CD4-positive, alpha-beta T cell (primary cell): ENCODE data around the gene LEFTY1. TPM values are rescaled to one million over a fixed set of nuclear protein-coding genes. Genes with fewer than 3 reads are reported as not detected.
A peak's percentile ranks its signal among the peaks of the same experiment; 100 is the strongest.

Experiments used
- ATAC-seq: fragments of 200-7000 bp; cut with Tn5 transposase; one replicate; pipeline ENCODE4 v1.10.0; 2022; ENCODE audit warnings: mild to moderate bottlenecking; ENCODE audit not compliant: poor library complexity
- CTCF ChIA-PET: fragments of 350-600 bp; sonication (Branson Sonifier 250); formaldehyde crosslinking; loops from one replicate; lab custom pipeline; 2021; ENCODE audit warnings: antibody characterized with exemption, inconsistent platforms; lab: Charles Lee
- POLR2A ChIA-PET: fragments of 350-600 bp; sonication (Branson Sonifier 250); formaldehyde crosslinking; loops from one replicate; lab custom pipeline; 2021; ENCODE audit warnings: antibody characterized with exemption, inconsistent platforms; lab: Charles Lee
- DNase-seq, 14 experiments: peaks; one replicate each; pipeline ENCODE4 v3.0.0-alpha.2; 2013 to 2020; ENCODE audit warnings: mixed read lengths in 2 of 14
- H3K27ac ChIP-seq, 2 donors: one replicate each; pipeline versions ENCODE4 v1.5.1 to v1.7.0; 2013; ENCODE audit warnings: low read length in 2 of 2, low read depth in 1 of 2, mild to moderate bottlenecking in 1 of 2
- H3K27me3 ChIP-seq, 2 experiments: 1 replicate in 1 of 2; 2 replicates in 1 of 2; pipeline versions ENCODE4 v1.6.1 to v1.7.0; 2013; ENCODE audit warnings: low read length in 2 of 2, control low read depth in 1 of 2, mild to moderate bottlenecking in 1 of 2, moderate library complexity in 1 of 2; ENCODE audit not compliant: insufficient read depth in 2 of 2, control insufficient read depth in 1 of 2
- H3K36me3 ChIP-seq: one replicate; pipeline ENCODE4 v1.6.1; 2013; ENCODE audit warnings: low read length, control low read depth; ENCODE audit not compliant: insufficient read depth
- H3K4me1 ChIP-seq: one replicate; pipeline ENCODE4 v1.6.1; 2013; ENCODE audit warnings: low read length, control low read depth; ENCODE audit not compliant: insufficient read depth
- H3K4me3 ChIP-seq: one replicate; pipeline ENCODE4 v1.5.1; 2013; ENCODE audit warnings: mild to moderate bottlenecking, low read length, moderate library complexity
- H3K9me3 ChIP-seq, 2 experiments: 1 replicate in 1 of 2; 2 replicates in 1 of 2; pipeline versions ENCODE4 v1.6.1 to v1.7.0; 2013; ENCODE audit warnings: low read length in 2 of 2, mild to moderate bottlenecking in 2 of 2, control low read depth in 1 of 2, moderate library complexity in 1 of 2; ENCODE audit not compliant: control insufficient read depth in 1 of 2, insufficient read depth in 1 of 2
- H3K27ac Mint-ChIP-seq: one replicate; pipeline ENCODE4 v1.8.0; 2020; ENCODE audit warnings: mixed read lengths
- H3K27me3 Mint-ChIP-seq: one replicate; pipeline ENCODE4 v1.8.0; 2021; ENCODE audit warnings: mixed read lengths
- H3K36me3 Mint-ChIP-seq: one replicate; pipeline ENCODE4 v1.8.0; 2021; ENCODE audit warnings: low read depth, mixed read lengths
- H3K4me1 Mint-ChIP-seq: one replicate; pipeline ENCODE4 v1.8.0; 2021; ENCODE audit warnings: low read depth, mixed read lengths
- H3K4me3 Mint-ChIP-seq: one replicate; pipeline ENCODE4 v1.8.0; 2020; ENCODE audit warnings: mild to moderate bottlenecking, mixed read lengths
- H3K9me3 Mint-ChIP-seq: one replicate; pipeline ENCODE4 v1.8.0; 2020; ENCODE audit warnings: mixed read lengths
- intact Hi-C, 2 experiments: fragments of 100-400 bp; cut with DNase I in 1 of 2; cut with micrococcal nuclease in 1 of 2; formaldehyde crosslinking; loops; one replicate each; pipeline versions ENCODE4 v1.15.1 to v1.9.0; 2023 to 2025; cut with DNase I, micrococcal nuclease
- total RNA-seq, 174 experiments: library from RNA in 2 of 174; stranded (reverse) in 2 of 174; gene quantifications; one replicate each; pipeline ENCODE4 v1.2.3 and lab custom pipeline; 2021 to 2026
- TF ChIP-seq, protein P1 (sequence below): fragments of 200-600 bp; IDR thresholded peaks from one replicate; pipeline ENCODE4 v1.8.0; 2022; ENCODE audit warnings: antibody characterized with exemption, mild to moderate bottlenecking

Gene LEFTY1
- total RNA-seq, 2 experiments from 2014 or later = not detected

GRCh38 chr1:225914947-225915346, 26.0 kb upstream of the LEFTY1 start:
- TF ChIP-seq, protein P1, sequence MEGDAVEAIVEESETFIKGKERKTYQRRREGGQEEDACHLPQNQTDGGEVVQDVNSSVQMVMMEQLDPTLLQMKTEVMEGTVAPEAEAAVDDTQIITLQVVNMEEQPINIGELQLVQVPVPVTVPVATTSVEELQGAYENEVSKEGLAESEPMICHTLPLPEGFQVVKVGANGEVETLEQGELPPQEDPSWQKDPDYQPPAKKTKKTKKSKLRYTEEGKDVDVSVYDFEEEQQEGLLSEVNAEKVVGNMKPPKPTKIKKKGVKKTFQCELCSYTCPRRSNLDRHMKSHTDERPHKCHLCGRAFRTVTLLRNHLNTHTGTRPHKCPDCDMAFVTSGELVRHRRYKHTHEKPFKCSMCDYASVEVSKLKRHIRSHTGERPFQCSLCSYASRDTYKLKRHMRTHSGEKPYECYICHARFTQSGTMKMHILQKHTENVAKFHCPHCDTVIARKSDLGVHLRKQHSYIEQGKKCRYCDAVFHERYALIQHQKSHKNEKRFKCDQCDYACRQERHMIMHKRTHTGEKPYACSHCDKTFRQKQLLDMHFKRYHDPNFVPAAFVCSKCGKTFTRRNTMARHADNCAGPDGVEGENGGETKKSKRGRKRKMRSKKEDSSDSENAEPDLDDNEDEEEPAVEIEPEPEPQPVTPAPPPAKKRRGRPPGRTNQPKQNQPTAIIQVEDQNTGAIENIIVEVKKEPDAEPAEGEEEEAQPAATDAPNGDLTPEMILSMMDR = no peak
- POLR2A ChIA-PET = interaction anchor here (1.2 kb wide), 1 partner anchor 32 kb away, joined by 3 read pairs; no protein-coding TSS in a partner anchor
- H3K27ac ChIP-seq = no peak overlapping the region
- intact Hi-C loops = loop anchor here in 1 of 2 experiments (5.0 to 10.0 kb wide), 3 partner anchors 60 to 363 kb away; partner anchors contain the start of gene SRP9
- no peak for ATAC-seq
- no peaks in the 10 kb centered on the region for H3K27me3 ChIP-seq
- H3K4me1 ChIP-seq = peaks cover 28% of the 10 kb centered on the region
- CTCF ChIA-PET = no interaction called here
- Mint-ChIP-seq H3K4me1 (peaks cover 43% of the 10 kb centered on the region), H3K36me3 (peaks cover 37% of the 10 kb centered on the region), H3K27ac (peak overlapping the region; percentile 15), H3K9me3 (no peaks in the 10 kb centered on the region), H3K27me3 (no peaks in the 10 kb centered on the region), H3K4me3 (no peak overlapping the region)
- no peak for DNase-seq
- peaks cover 34% of the 10 kb centered on the region for H3K36me3 ChIP-seq
- H3K4me3 ChIP-seq = no peak overlapping the region
- no peaks in the 10 kb centered on the region for H3K9me3 ChIP-seq

- H3K9me3 ChIP-seq = no peaks in the 10 kb centered on the region
- ATAC-seq (no peak), DNase-seq (no peak)
- H3K4me1 Mint-ChIP-seq = peaks cover 43% of the 10 kb centered on the region
- intact Hi-C loops = loop anchor here in 1 of 2 experiments (5.0 to 10.0 kb wide), 3 partner anchors 60 to 362 kb away; partner anchors contain the start of gene SRP9
- TF ChIP-seq, protein P1 = no peak
- peaks cover 31% of the 10 kb centered on the region for H3K36me3 Mint-ChIP-seq
- peaks cover 28% of the 10 kb centered on the region for H3K4me1 ChIP-seq
- no peak overlapping the region for H3K4me3 Mint-ChIP-seq
- no peak overlapping the region for H3K27ac Mint-ChIP-seq
- no peak overlapping the region for H3K27ac ChIP-seq
- CTCF ChIA-PET = no interaction called here
- H3K4me3 ChIP-seq = no peak overlapping the region
- H3K27me3 ChIP-seq = no peaks in the 10 kb centered on the region
- peaks cover 28% of the 10 kb centered on the region for H3K36me3 ChIP-seq
- H3K27me3 Mint-ChIP-seq = no peaks in the 10 kb centered on the region
- H3K9me3 Mint-ChIP-seq = no peaks in the 10 kb centered on the region
- POLR2A ChIA-PET = interaction anchor here (0.8 to 1.0 kb wide), 2 partner anchors 17 to 34 kb away, joined by 3 read pairs; no protein-coding TSS in a partner anchor
Measured at GRCh38 chr1:225914391-225914790, 25.4 kb upstream of the LEFTY1 start.

DNA sequence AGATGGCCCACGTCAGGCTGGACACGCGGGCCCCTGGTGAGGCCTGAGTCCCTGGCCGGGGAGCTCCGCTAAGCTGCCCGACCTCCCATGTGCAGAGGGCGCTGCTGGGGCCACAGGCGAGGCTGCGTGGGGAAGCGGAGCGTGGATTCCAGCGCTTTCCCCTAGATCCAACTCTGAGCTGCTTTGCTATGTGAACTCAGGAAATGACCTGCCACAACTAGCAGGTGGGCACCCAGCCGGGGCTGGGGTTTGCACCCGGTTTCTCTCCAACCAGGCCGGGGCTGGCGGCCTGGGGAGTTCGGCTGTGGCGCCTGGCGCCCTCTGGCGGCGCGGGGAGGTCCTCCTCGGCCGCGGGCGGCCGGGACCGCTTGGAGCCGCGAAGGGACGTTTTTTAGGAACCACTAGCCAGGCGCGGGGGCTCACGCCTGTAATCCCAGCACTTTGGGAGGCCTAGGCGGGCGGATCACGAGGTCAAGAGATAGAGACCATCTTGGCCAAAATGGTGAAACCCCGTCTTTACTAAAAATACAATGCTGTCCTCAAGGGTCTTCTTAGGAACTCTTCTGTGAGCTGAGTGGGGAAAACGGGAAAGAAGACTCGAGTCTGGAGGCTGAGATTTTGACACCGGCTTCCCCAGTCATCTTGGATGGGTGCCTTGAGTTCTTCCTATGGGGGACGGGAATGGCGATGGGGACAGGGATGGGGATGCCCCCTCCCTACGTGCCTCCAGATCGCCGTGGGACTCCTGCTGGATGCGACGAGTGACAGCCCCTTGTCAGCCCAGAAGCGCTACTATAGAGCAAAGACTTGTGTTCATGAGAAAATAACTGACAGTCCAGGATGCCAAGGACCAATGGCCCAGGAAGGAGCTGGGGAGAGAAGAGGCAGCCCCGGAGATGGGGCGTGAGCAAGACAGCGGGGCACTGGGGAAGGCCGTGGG, 22.5 kb upstream of the LEFTY1 start:
- H3K27me3 Mint-ChIP-seq = no peaks in the 10 kb centered on the region
- POLR2A ChIA-PET = interaction anchor here (0.5 to 6.8 kb wide), 11 partner anchors 14 to 136 kb away, joined by 3 to 75 read pairs (median 4); partner anchors contain the start of genes SRP9 and TMEM63A
- no peaks in the 10 kb centered on the region for H3K27me3 ChIP-seq
- TF ChIP-seq, protein P1 = peak; percentile 97
- ATAC-seq (peak; percentile 95), DNase-seq (peak; percentile 52 to 88 (median 69))
- no peak overlapping the region for H3K4me3 ChIP-seq
- peaks cover 42% of the 10 kb centered on the region for H3K4me1 Mint-ChIP-seq
- H3K9me3 Mint-ChIP-seq = no peaks in the 10 kb centered on the region
- peaks cover 12% of the 10 kb centered on the region for H3K36me3 Mint-ChIP-seq
- peaks cover 5% of the 10 kb centered on the region for H3K36me3 ChIP-seq
- intact Hi-C loops = loop anchor here (1.0 to 10.0 kb wide), 10 partner anchors 30 to 437 kb away; partner anchors contain the start of gene SRP9 (in 1 of the 2)
- peaks cover 28% of the 10 kb centered on the region for H3K4me1 ChIP-seq
- H3K9me3 ChIP-seq = no peaks in the 10 kb centered on the region
- CTCF ChIA-PET = interaction anchor here (0.6 to 2.4 kb wide), 14 partner anchors 11 to 134 kb away, joined by 3 to 11 read pairs (median 5); partner anchors contain the start of genes PYCR2 and SRP9
- no peak overlapping the region for H3K27ac Mint-ChIP-seq
- no peak overlapping the region for H3K27ac ChIP-seq
- no peak overlapping the region for H3K4me3 Mint-ChIP-seq
